Cardiac ventricle fibroblast (primary cell): ENCODE measurements around the gene CCDC201. TPM values are rescaled to one million over a fixed set of nuclear protein-coding genes. Genes with fewer than 3 reads are reported as not detected.

ENCODE experiments used
- total RNA-seq: library from RNA; depleted of rRNA; stranded (reverse); fragments of >200 nt; gene quantifications from 2 replicates; pipeline ENCODE4 v1.2.3, GENCODE V29; 2015

The CCDC201 gene, protein sequence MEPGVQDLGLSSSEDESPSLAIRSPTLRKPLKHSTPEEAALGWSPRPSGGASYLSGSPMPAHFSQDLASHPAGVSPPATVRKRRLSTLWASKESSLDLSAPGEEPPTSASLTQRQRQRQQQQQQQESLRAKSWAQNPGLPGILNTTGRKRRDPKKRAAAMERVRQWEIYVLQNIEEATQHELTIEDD
- not detected in 2 replicates for total RNA-seq

DNA sequence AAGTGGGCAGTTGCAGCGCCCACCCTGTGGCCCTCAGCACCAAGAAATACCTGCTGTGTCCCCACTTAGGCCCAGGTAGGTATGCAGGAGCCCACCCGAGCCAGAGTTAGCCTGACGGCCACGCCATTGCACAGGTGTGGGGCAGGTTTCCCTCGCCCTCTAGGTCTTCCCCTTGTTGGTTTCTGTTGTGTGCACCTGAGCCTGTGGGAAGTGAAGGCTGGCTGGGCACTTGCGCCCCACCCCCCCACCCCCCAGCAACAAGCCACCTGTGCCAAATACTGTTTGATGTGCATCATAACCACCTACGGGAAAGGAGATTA, at the start of gene CCDC201:
TSS of gene CCDC201 (minus strand) at position 48 of the 320 bp plus-strand sequence. CDS start 75 bp downstream, outside the sequence.

DNA sequence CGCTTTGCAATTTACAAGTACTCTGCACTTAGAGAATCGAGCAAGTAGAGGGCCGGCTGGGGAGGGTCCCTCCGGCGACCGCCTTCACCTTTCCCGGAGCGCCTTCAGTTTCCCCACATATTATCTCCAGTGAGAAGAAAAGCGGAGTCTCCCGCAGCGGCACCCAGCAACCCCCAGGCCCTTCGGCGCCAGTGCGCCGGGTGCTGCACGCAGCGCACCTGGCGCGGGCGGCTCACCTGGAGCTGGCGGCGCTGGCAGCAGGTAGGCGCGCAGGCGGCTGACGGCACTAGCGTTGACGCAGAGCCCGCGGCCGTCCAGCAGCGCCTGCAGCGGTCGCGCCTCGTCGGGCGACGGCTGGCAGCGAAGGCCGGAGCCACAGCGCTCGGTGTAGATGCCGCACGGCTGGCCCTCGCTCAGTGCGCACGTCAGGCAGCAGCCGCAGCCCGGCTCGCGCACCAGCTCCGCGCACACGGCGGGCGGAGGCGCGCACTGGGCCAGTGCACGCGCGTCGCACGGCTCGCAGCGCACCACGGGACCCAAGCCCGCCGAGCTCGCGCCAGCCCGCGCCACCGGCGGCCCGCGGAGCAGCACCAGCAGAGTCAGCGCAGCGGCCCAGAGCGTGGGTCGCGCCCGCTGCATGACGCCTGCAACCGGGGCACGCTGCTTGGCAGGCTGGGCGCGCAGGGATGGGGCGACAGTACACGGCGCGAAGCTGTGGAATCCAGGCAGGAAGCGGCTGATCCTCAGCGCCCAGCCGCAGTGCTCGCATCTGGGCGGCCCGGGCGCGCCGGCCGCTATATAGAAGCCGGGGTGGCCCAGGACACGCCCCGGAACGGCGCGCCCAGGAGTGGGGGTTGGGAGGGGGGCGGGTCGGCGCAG, 47.9 kb upstream of the CCDC201 start, which contains the start of gene IGFBP3:
TSS of gene IGFBP3 (minus strand) at position 771 of the 879 bp plus-strand sequence. CDS start at position 639, 132 bp downstream.

DNA sequence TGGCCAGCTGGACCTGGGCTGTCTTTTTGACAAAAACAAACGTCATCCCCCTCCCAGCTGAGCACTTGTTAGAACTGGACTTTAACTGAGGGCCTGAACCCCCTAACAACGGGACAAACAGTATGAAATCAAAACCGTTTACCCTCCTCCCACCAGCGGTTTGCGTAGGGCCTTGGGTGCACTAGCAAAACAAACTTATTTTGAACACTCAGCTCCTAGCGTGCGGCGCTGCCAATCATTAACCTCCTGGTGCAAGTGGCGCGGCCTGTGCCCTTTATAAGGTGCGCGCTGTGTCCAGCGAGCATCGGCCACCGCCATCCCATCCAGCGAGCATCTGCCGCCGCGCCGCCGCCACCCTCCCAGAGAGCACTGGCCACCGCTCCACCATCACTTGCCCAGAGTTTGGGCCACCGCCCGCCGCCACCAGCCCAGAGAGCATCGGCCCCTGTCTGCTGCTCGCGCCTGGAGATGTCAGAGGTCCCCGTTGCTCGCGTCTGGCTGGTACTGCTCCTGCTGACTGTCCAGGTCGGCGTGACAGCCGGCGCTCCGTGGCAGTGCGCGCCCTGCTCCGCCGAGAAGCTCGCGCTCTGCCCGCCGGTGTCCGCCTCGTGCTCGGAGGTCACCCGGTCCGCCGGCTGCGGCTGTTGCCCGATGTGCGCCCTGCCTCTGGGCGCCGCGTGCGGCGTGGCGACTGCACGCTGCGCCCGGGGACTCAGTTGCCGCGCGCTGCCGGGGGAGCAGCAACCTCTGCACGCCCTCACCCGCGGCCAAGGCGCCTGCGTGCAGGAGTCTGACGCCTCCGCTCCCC, 15.5 kb upstream of the CCDC201 start, which contains the start of gene IGFBP1:
TSS of gene IGFBP1 (plus strand) at position 304 of the 808 bp plus-strand sequence. CDS start at position 469, 165 bp downstream.

Other genes with a start within 250 kb of the CCDC201 start
- gene IGFBP1, start 15.4 kb upstream of the CCDC201 start, total RNA-seq: 0.73 TPM in 1 of 2 replicates, not detected in the other
- gene IGFBP3, start 48.2 kb upstream of the CCDC201 start, total RNA-seq: 1,000 and 1,022 TPM in 2 replicates